ENCODE results near the gene ACTN2.

- TF ChIP-seq POLR2AphosphoS5 (IDR thresholded peaks at IDR 0.05; ENCODE audit: low read depth, low read length) (no peak), TAF1 (IDR thresholded peaks at IDR 0.05; ENCODE audit: borderline replicate concordance, low read depth, low read length) (no peak), POLR2A (IDR thresholded peaks at IDR 0.05; ENCODE audit: low read depth, low read length) (no peak)
Measured at GRCh38 chr1:236762410-236762809, 76.1 kb downstream of the ACTN2 start.
